Iris pigment epithelial cell (primary cell): ENCODE data around the gene PITX3.

ENCODE experiments used
- DNase-seq: peaks from one replicate; pipeline ENCODE4 v3.0.0-alpha.2; 2011; ENCODE audit warnings: low read depth

Gene PITX3

GRCh38 chr10:102255404-102255803 is 14.1 kb upstream of the PITX3 start:
- DNase-seq, result no peak

GRCh38 chr10:102254426-102254825 is 13.1 kb upstream of the PITX3 start:
- DNase-seq, result no peak

GRCh38 chr10:102252508-102252907 is 11.2 kb upstream of the PITX3 start:
- DNase-seq, result peak; percentile 30

- no peak for DNase-seq
These were observed 6.4 kb upstream of the PITX3 start for GRCh38 chr10:102247734-102248133.

GRCh38 chr10:102246261-102246660 is 4.9 kb upstream of the PITX3 start:
- peak; percentile 75 for DNase-seq

GRCh38 chr10:102245932-102246251 is 4.6 kb upstream of the PITX3 start:
- DNase-seq, result no peak

GRCh38 chr10:102245082-102245931 is 4.0 kb upstream of the PITX3 start, which contains the start of gene GBF1:
GBF1 (plus strand) TSS chr10:102245532; CDS start chr10:102258939, 13,407 bp downstream.
- peak; percentile 100 for DNase-seq

- peak; percentile 83 for DNase-seq
These were observed 2.0 kb upstream of the PITX3 start for GRCh38 chr10:102243309-102243708.

GRCh38 chr10:102242118-102242485 is 790 bp upstream of the PITX3 start:
- DNase-seq, result no peak

GRCh38 chr10:102241032-102241443 is 274 bp downstream of the PITX3 start:
- no peak for DNase-seq

GRCh38 chr10:102240467-102241031 is 763 bp downstream of the PITX3 start:
- no peak for DNase-seq

GRCh38 chr10:102237711-102238252 is 3.5 kb downstream of the PITX3 start:
- no peak for DNase-seq

- DNase-seq, result no peak
These were observed 5.3 kb downstream of the PITX3 start for GRCh38 chr10:102236006-102236405.

GRCh38 chr10:102235598-102235920 is 5.8 kb downstream of the PITX3 start:
- DNase-seq, result peak; percentile 34

GRCh38 chr10:102234888-102235597 is 6.3 kb downstream of the PITX3 start:
- DNase-seq, result no peak

- DNase-seq, result no peak
These were observed 7.3 kb downstream of the PITX3 start for GRCh38 chr10:102233997-102234396.

GRCh38 chr10:102231357-102232318 is 9.7 kb downstream of the PITX3 start:
- no peak for DNase-seq

- DNase-seq, result peak; percentile 42
These were observed 10.4 kb downstream of the PITX3 start for GRCh38 chr10:102230861-102231356.

GRCh38 chr10:102230264-102230860 is 10.9 kb downstream of the PITX3 start:
- peak; percentile 63 for DNase-seq

GRCh38 chr10:102229810-102230263 is 11.5 kb downstream of the PITX3 start:
- DNase-seq, result peak; percentile 71

- peak; percentile 88 for DNase-seq
These were observed 14.3 kb downstream of the PITX3 start for GRCh38 chr10:102227050-102227449.
